Activated T-cell treated with anti-CD3 and anti-CD28 coated beads, Interleukin-2, amount 50 U/mL, for 72 hours (primary cell): ENCODE data around the gene SMTNL2. TPM values are rescaled to one million over a fixed set of nuclear protein-coding genes. Genes with fewer than 3 reads are reported as not detected.
"Not testable (repeated sequence)": the region's sequence is repeated elsewhere in the genome, so short reads cannot be mapped to it uniquely, and the experiment has no call there.

ENCODE experiments used
- ATAC-seq, 2 donors: fragments of 150-1000 bp; cut with Tn5 transposase; replicated peaks in 1 of 2; 2 replicates each; pipeline ENCODE4 v1.10.0; 2021; ENCODE audit warnings: moderate library complexity in 2 of 2, mild to moderate bottlenecking in 1 of 2
- DNase-seq, 2 donors: peaks; one replicate each; pipeline ENCODE4 v3.0.0; 2021 to 2022; ENCODE audit warnings: mixed read lengths in 1 of 2
- H3K27ac Mint-ChIP-seq: one replicate; pipeline ENCODE4 v1.8.0; 2022; ENCODE audit warnings: mild to moderate bottlenecking, moderate library complexity, mixed read lengths
- H3K27me3 Mint-ChIP-seq: one replicate; pipeline ENCODE4 v1.8.0; 2022; ENCODE audit warnings: low read depth, mixed read lengths
- H3K36me3 Mint-ChIP-seq, 2 donors: one replicate each; pipeline ENCODE4 v1.8.0; 2022; ENCODE audit warnings: mixed read lengths in 2 of 2, mild to moderate bottlenecking in 1 of 2; ENCODE audit not compliant: insufficient read depth in 2 of 2
- H3K4me1 Mint-ChIP-seq: one replicate; pipeline ENCODE4 v1.8.0; 2022; ENCODE audit warnings: low read depth, mixed read lengths
- H3K4me3 Mint-ChIP-seq, 2 donors: one replicate each; pipeline ENCODE4 v1.8.0; 2022; ENCODE audit warnings: mild to moderate bottlenecking in 2 of 2, mixed read lengths in 2 of 2, moderate library complexity in 2 of 2
- H3K9me3 Mint-ChIP-seq, 2 donors: one replicate each; pipeline ENCODE4 v1.8.0; 2022; ENCODE audit warnings: mixed read lengths in 2 of 2
- total RNA-seq, 2 donors: library from RNA; stranded (reverse); gene quantifications; one replicate each; pipeline ENCODE4 v1.2.3, GENCODE V29; 2022

SMTNL2 gene
- total RNA-seq, 2 donors from 2014 or later, result not detected

DNA sequence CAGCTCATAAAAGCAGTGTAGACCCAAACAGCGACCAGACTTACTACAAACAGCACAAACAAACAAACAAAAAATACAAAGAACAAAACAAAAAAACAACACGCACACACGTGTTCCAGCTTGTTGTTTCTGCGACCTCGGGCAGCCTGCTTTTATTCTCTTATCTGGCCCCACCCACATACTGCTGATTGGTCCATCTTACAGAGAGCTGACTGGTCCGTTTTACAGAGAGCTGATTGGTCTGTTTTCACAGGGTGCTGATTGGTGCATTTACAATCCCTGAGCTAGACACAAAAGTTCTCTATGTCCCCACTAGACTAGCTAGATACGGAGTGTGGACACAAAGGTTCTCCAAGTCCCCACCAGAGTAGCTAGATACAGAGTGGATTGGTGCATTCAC is 71.6 kb downstream of the SMTNL2 start:
- Mint-ChIP-seq H3K27me3 (peaks cover 37% of the 10 kb centered on the region), H3K4me1 (peaks cover 26% of the 10 kb centered on the region)
- not testable (repeated sequence) for ATAC-seq, H3K36me3 Mint-ChIP-seq, H3K9me3 Mint-ChIP-seq, H3K27ac Mint-ChIP-seq, DNase-seq, H3K4me3 Mint-ChIP-seq

DNA sequence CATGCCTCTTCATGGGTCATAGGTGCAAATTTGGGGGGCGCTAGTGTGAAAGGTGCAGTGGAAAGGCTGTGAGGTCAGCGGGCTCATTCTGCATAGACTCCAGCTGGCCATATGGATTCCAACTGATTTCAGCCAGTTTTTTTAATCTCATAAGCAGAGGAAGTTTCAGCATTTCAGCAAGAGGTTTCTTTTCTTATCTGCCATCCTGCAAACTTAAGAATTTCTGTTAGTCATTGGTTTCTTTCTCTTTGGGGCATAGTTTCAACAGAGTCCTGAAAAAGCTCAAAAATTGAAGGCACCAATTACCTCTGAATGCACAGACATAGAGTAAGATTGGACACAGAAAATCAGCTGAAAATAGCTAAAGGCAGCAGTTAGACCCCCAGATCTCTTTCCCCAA is 73.3 kb downstream of the SMTNL2 start:
- peak overlapping the region; percentile 3 for H3K27ac Mint-ChIP-seq
- peaks cover 0 to 3% of the 10 kb centered on the region in 2 donors for H3K36me3 Mint-ChIP-seq
- ATAC-seq (no peak), DNase-seq (no peak)
- H3K9me3 Mint-ChIP-seq, result no peaks in the 10 kb centered on the region
- peak overlapping the region; percentile 51 to 62 for H3K4me3 Mint-ChIP-seq
- H3K4me1 Mint-ChIP-seq, result peaks cover 26% of the 10 kb centered on the region
- peaks cover 25% of the 10 kb centered on the region for H3K27me3 Mint-ChIP-seq

Other genes starting within 250 kb of the SMTNL2 start
- 10 to 100 TPM; 64.2 to 64.3 TPM for gene UBE2G1, start 217.9 kb upstream of the SMTNL2 start, total RNA-seq
- gene SPNS3, start 150.6 kb upstream of the SMTNL2 start, total RNA-seq, result 10 to 100 TPM; 42.1 to 44.9 TPM
- gene SPNS2, start 85.6 kb upstream of the SMTNL2 start, total RNA-seq, result 1 to 10 TPM; 1.1 to 1.3 TPM
- 10 to 100 TPM; 44.5 to 55.7 TPM for gene MYBBP1A, start 29.1 kb upstream of the SMTNL2 start, total RNA-seq
- gene GGT6, start 24.0 kb upstream of the SMTNL2 start, total RNA-seq, result not detected
- under 1 TPM in 1 of 2 donors, not detected in 1; 0.26 TPM for gene ALOX15, start 57.1 kb downstream of the SMTNL2 start, total RNA-seq
- gene PELP1, start 119.6 kb downstream of the SMTNL2 start, total RNA-seq, result 100 to 1,000 TPM in 1 of 2 donors, 10 to 100 TPM in 1; 93.8 to 113 TPM
- gene ARRB2, start 126.1 kb downstream of the SMTNL2 start, total RNA-seq, result 100 to 1,000 TPM; 216 to 258 TPM
- gene MED11, start 146.9 kb downstream of the SMTNL2 start, total RNA-seq, result 10 to 100 TPM in 1 of 2 donors, 1 to 10 TPM in 1; 9.9 to 14.0 TPM
- gene ZMYND15, start 155.3 kb downstream of the SMTNL2 start, total RNA-seq, result under 1 TPM in 1 of 2 donors, not detected in 1; 0.17 TPM
- 1 to 10 TPM; 2.2 to 4.3 TPM for gene CXCL16, start 155.4 kb downstream of the SMTNL2 start, total RNA-seq
- gene TM4SF5, start 187.4 kb downstream of the SMTNL2 start, total RNA-seq, result not detected
- 1 to 10 TPM in 1 of 2 donors, under 1 TPM in 1; 0.46 to 1.1 TPM for gene VMO1, start 201.8 kb downstream of the SMTNL2 start, total RNA-seq
- gene GLTPD2, start 204.4 kb downstream of the SMTNL2 start, total RNA-seq, result not detected
- 10 to 100 TPM; 56.3 to 68.7 TPM for gene PSMB6, start 211.6 kb downstream of the SMTNL2 start, total RNA-seq
- 10 to 100 TPM; 27.5 to 50.9 TPM for gene PLD2, start 222.6 kb downstream of the SMTNL2 start, total RNA-seq
- gene MINK1, start 248.8 kb downstream of the SMTNL2 start, total RNA-seq, result 10 to 100 TPM; 74.4 to 82.7 TPM